Germinal center (tissue), 1 donor: Measurements from ENCODE around the gene AQP5.
"Not testable (repeated sequence)": the region's sequence is repeated elsewhere in the genome, so short reads cannot be mapped to it uniquely, and the experiment has no call there.

Source experiments
- DNase-seq: peaks from one replicate; pipeline ENCODE4 v3.0.0; 2012; ENCODE audit warnings: mixed read lengths, low spot score

The AQP5 gene

GRCh38 chr12:49980501-49981349 lies 19.1 kb downstream of the AQP5 start:
- DNase-seq: no peak

GRCh38 chr12:49982246-49983087 lies 20.8 kb downstream of the AQP5 start:
- no peak for DNase-seq

GRCh38 chr12:49983892-49984291 lies 22.2 kb downstream of the AQP5 start:
- DNase-seq: no peak

- no peak for DNase-seq
Measured at GRCh38 chr12:49984476-49985359, 23.0 kb downstream of the AQP5 start.

GRCh38 chr12:49985981-49986380 lies 24.3 kb downstream of the AQP5 start:
- no peak for DNase-seq

- DNase-seq: not testable (repeated sequence)
Measured at GRCh38 chr12:49986476-49986875, 24.8 kb downstream of the AQP5 start.

- no peak for DNase-seq
Measured at GRCh38 chr12:49987625-49988303, 26.1 kb downstream of the AQP5 start.

GRCh38 chr12:49989400-49989799 lies 27.7 kb downstream of the AQP5 start:
- DNase-seq: not testable (repeated sequence)

- DNase-seq: no peak
Measured at GRCh38 chr12:49990273-49990672, 28.6 kb downstream of the AQP5 start.

- no peak for DNase-seq
Measured at GRCh38 chr12:49998453-49998852, 36.8 kb downstream of the AQP5 start.

GRCh38 chr12:50003595-50003994 lies 41.9 kb downstream of the AQP5 start:
- DNase-seq: no peak

GRCh38 chr12:50004696-50005095 lies 43.0 kb downstream of the AQP5 start:
- DNase-seq: no peak

GRCh38 chr12:50005175-50005574 lies 43.5 kb downstream of the AQP5 start:
- no peak for DNase-seq

- no peak for DNase-seq
Measured at GRCh38 chr12:50006280-50006679, 44.6 kb downstream of the AQP5 start.

- no peak for DNase-seq
Measured at GRCh38 chr12:50006754-50007442, 45.2 kb downstream of the AQP5 start.

- DNase-seq: no peak
Measured at GRCh38 chr12:50013361-50014147, 51.9 kb downstream of the AQP5 start.

GRCh38 chr12:50014342-50014741 lies 52.7 kb downstream of the AQP5 start:
- no peak for DNase-seq
